Upper lobe of left lung (tissue), 6 donors: ENCODE data around the gene CD274. TPM values are rescaled to one million over a fixed set of nuclear protein-coding genes. Genes with fewer than 3 reads are reported as not detected.
"Not testable (repeated sequence)": the region's sequence is repeated elsewhere in the genome, so short reads cannot be mapped to it uniquely, and the experiment has no call there.

ENCODE experiments used
- ATAC-seq, 2 donors: fragments of 200-7000 bp; cut with Tn5 transposase; one replicate each; pipeline ENCODE4 v1.9.1; 2022; ENCODE audit warnings: mild to moderate bottlenecking in 2 of 2, moderate library complexity in 2 of 2; ENCODE audit not compliant: low FRiP score in 2 of 2
- DNase-seq, 2 donors: peaks; one replicate each; pipeline ENCODE4 v3.0.0-alpha.2; 2019 to 2020
- H3K27ac ChIP-seq, 4 donors: fragments of 200-600 bp; sonication (generic); one replicate each; pipeline ENCODE4 v1.5.1; 2016 to 2019
- H3K27me3 ChIP-seq, 4 donors: fragments of 200-600 bp; sonication (generic); one replicate each; pipeline ENCODE4 v1.5.1; 2017 to 2019
- H3K36me3 ChIP-seq, 4 donors: fragments of 200-600 bp; sonication (generic); one replicate each; pipeline ENCODE4 v1.5.1; 2016 to 2019
- H3K4me1 ChIP-seq, 4 donors: fragments of 200-600 bp; sonication (generic); one replicate each; pipeline ENCODE4 v1.5.1; 2018 to 2019
- H3K4me3 ChIP-seq, 4 donors: fragments of 200-600 bp; sonication (generic); one replicate each; pipeline ENCODE4 v1.5.1; 2017 to 2019; ENCODE audit warnings: mild to moderate bottlenecking in 2 of 4, moderate library complexity in 1 of 4
- H3K9me3 ChIP-seq, 4 donors: fragments of 200-600 bp; sonication (generic); one replicate each; pipeline ENCODE4 v1.5.1; 2018 to 2019
- CTCF ChIP-seq, 6 experiments: fragments of 450-650 bp in 4 of 6; fragments of 200-600 bp in 2 of 6; sonication (generic) in 2 of 6; IDR thresholded peaks; one replicate each; pipeline ENCODE4 v1.5.1; 2016 to 2019; ENCODE audit warnings: antibody characterized with exemption in 6 of 6
- EP300 ChIP-seq, 4 donors: sonication (generic); formaldehyde crosslinking; IDR thresholded peaks; one replicate each; pipeline ENCODE4 v1.5.1; 2017; ENCODE audit warnings: antibody characterized with exemption in 4 of 4, control low read depth in 2 of 4
- POLR2A ChIP-seq, 4 donors: fragments of 450-650 bp; IDR thresholded peaks; one replicate each; pipeline ENCODE4 v1.5.1; 2016 to 2017; ENCODE audit warnings: antibody characterized with exemption in 4 of 4, mild to moderate bottlenecking in 2 of 4
- POLR2AphosphoS5 ChIP-seq, 2 donors: sonication (generic); formaldehyde crosslinking; IDR thresholded peaks; one replicate each; pipeline ENCODE4 v1.5.1; 2017; ENCODE audit warnings: antibody characterized with exemption in 2 of 2
- WGBS, 2 donors: methylation state at CpG; one replicate each; pipeline ENCODE4 v1.1.5; 2017 to 2018; 5-methylcytosine and 5-hydroxymethylcytosine counted together
- total RNA-seq, 6 donors: library from RNA; depleted of rRNA in 4 of 6; stranded (reverse); fragments of >200 nt in 4 of 6; gene quantifications; one replicate each; pipeline versions ENCODE4 v1.1.0 to v1.2.1, GENCODE V29; 2016 to 2021
- donor health status: DM: no; HTN: no; CAD: no; lungs with moderate emphysema.
- donor health status: DM: no; HTN: yes; CAD: no; lungs with severe emphysema.

CD274 gene
- total RNA-seq, 6 donors from 2014 or later, result 11.6 to 20.8 (median 14.4) TPM

- peaks cover 0 to 72% (median 29%) of the 10 kb centered on the region in 4 donors for H3K36me3 ChIP-seq
- ATAC-seq, result no peak
These were observed 15.7 kb downstream of the CD274 start for GRCh38 chr9:5466005-5466404.

DNA sequence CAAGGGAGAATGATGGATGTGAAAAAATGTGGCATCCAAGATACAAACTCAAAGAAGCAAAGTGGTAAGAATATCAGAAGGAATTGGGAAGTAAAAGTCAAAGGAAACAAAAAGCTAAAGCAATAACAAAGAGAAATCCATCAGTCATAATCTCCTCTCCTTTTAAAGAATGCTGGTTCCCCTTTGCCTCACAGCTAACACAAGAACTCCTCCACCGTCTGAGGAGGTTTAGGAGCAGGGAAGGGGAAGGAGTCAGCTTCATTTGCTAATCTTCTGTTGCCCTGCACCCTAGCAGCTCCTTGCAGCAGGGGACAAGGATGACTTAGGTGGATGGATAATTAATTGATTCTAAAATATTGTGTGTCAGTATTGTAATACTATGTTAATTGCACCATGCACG, 16.4 kb downstream of the CD274 start:
- Histone ChIP-seq H3K4me3 (no peak overlapping the region), H3K27ac (no peak overlapping the region), H3K9me3 (no peaks in the 10 kb centered on the region), H3K36me3 (peaks cover 0 to 72% (median 29%) of the 10 kb centered on the region in 4 donors), H3K27me3 (no peaks in the 10 kb centered on the region), H3K4me1 (no peaks in the 10 kb centered on the region)
- TF ChIP-seq POLR2A (IDR thresholded peaks at IDR 0.05), result no peak
- TF ChIP-seq EP300 (IDR thresholded peaks at IDR 0.05), result no peak
- TF ChIP-seq POLR2AphosphoS5 (IDR thresholded peaks at IDR 0.05), result no peak
- no peak for TF ChIP-seq CTCF (IDR thresholded peaks at IDR 0.05)
- DNase-seq (no peak), ATAC-seq (no peak)
- 68 to 79% methylated on average over 2 of the region's 2 CpGs for WGBS, 2 donors

More at GRCh38 chr9:5466005-5466404, 15.7 kb downstream of the CD274 start:
- DNase-seq, result no peak
- Histone ChIP-seq H3K4me3 (no peak overlapping the region), H3K4me1 (no peaks in the 10 kb centered on the region), H3K27ac (peak overlapping the region in 1 of 4 donors; percentile 23), H3K9me3 (no peaks in the 10 kb centered on the region), H3K27me3 (no peaks in the 10 kb centered on the region)
- 57 to 76% methylated on average over 1 of the region's 1 CpG for WGBS, 2 donors
- TF ChIP-seq POLR2A (IDR thresholded peaks at IDR 0.05), result no peak
- no peak for TF ChIP-seq CTCF (IDR thresholded peaks at IDR 0.05)
- no peak for TF ChIP-seq EP300 (IDR thresholded peaks at IDR 0.05)

GRCh38 chr9:5468850-5469249, 18.5 kb downstream of the CD274 start:
- Histone ChIP-seq H3K27me3 (no peaks in the 10 kb centered on the region), H3K36me3 (peaks cover 0 to 56% (median 22%) of the 10 kb centered on the region in 4 donors), H3K27ac (no peak overlapping the region), H3K4me1 (no peaks in the 10 kb centered on the region), H3K4me3 (no peak overlapping the region), H3K9me3 (no peaks in the 10 kb centered on the region)
- ATAC-seq (no peak), DNase-seq (no peak)
- WGBS, 2 donors, result 70 to 72% methylated on average over 5 of the region's 5 CpGs
- no peak for TF ChIP-seq CTCF (IDR thresholded peaks at IDR 0.05)

DNA sequence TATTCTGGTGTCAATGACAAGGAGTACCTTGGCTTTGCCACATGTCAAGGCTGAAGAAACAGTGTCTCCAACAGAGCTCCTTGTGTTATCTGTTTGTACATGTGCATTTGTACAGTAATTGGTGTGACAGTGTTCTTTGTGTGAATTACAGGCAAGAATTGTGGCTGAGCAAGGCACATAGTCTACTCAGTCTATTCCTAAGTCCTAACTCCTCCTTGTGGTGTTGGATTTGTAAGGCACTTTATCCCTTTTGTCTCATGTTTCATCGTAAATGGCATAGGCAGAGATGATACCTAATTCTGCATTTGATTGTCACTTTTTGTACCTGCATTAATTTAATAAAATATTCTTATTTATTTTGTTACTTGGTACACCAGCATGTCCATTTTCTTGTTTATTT, 19.8 kb downstream of the CD274 start:
- Histone ChIP-seq H3K36me3 (peaks cover 0 to 43% (median 20%) of the 10 kb centered on the region in 4 donors), H3K4me3 (no peak overlapping the region), H3K9me3 (no peaks in the 10 kb centered on the region), H3K27me3 (no peaks in the 10 kb centered on the region), H3K4me1 (no peaks in the 10 kb centered on the region), H3K27ac (no peak overlapping the region)
- ATAC-seq, result no peak
- no peak for DNase-seq
- 86 to 88% methylated on average over 1 of the region's 1 CpG for WGBS, 2 donors
- TF ChIP-seq CTCF (IDR thresholded peaks at IDR 0.05) (no peak), EP300 (IDR thresholded peaks at IDR 0.05) (no peak), POLR2AphosphoS5 (IDR thresholded peaks at IDR 0.05) (no peak), POLR2A (IDR thresholded peaks at IDR 0.05) (no peak)

DNA sequence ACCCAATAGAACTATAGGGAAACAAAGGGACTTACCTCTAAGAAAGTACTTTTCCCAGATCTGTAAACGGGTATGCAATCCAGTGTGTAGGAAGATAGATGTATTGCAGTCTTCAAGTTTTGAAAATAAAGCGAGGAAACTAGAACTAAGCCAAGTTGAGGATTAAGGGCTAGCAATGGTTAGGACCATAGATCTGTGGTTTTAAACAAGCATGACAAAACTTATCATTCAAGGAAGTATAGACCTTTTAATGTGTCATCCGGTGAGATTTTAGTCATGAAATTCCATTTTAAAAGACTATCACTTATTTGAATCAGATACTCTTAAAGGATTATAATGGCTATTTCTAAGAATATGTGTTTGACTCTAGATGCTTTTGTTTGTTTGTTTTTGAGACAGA, 20.5 kb downstream of the CD274 start:
- no peaks in the 10 kb centered on the region for H3K4me1 ChIP-seq

DNA sequence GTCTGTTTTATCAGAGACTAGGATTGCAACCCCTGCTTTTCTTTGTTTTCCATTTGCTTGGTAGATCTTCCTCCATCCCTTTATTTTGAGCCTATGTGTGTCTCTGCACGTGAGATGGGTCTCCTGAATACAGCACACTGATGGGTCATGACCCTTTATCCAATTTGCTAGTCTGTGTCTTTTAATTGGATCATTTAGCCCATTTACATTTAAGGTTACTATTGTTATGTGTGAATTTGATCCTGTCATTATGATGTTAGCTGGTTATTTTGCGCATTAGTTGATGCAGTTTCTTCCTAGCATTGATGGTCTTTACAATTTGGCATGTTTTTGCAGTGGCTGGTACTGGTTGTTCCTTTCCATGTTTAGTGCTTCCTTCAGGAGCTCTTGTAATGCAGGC, 25.3 kb downstream of the CD274 start:
- not testable (repeated sequence) for H3K27ac ChIP-seq, H3K4me3 ChIP-seq, H3K36me3 ChIP-seq, ATAC-seq, H3K27me3 ChIP-seq, H3K9me3 ChIP-seq, DNase-seq, H3K4me1 ChIP-seq
- WGBS, 2 donors, result 85 to 90% methylated on average over 2 of the region's 2 CpGs

More for the DNA sequence above, 20.5 kb downstream of the CD274 start:
- H3K36me3 ChIP-seq, result peaks cover 0 to 36% (median 15%) of the 10 kb centered on the region in 4 donors
- no peaks in the 10 kb centered on the region for H3K27me3 ChIP-seq
- no peak for TF ChIP-seq POLR2AphosphoS5 (IDR thresholded peaks at IDR 0.05)
- no peak for TF ChIP-seq POLR2A (IDR thresholded peaks at IDR 0.05)
- no peak for TF ChIP-seq EP300 (IDR thresholded peaks at IDR 0.05)
- no peak for TF ChIP-seq CTCF (IDR thresholded peaks at IDR 0.05)
- WGBS, 2 donors, result 92% methylated on average over 3 of the region's 3 CpGs
- no peaks in the 10 kb centered on the region for H3K9me3 ChIP-seq
- no peak overlapping the region for H3K4me3 ChIP-seq
- DNase-seq, result no peak
- H3K27ac ChIP-seq, result no peak overlapping the region
- no peak for ATAC-seq
